OCI-LY3 (cell line): ENCODE measurements around the gene COMMD1.

ENCODE experiments used
- EZH2phosphoT487 ChIP-seq: fragments of 200-600 bp; shearing (Covaris generic); IDR thresholded peaks from 2 replicates; pipeline ENCODE4 v1.6.1; 2018; ENCODE audit warnings: antibody characterized with exemption, mixed run types, low read depth
- TF ChIP-seq, protein P1 (sequence below): fragments of 200-600, 300-600 bp; sonication (generic); IDR thresholded peaks from 2 replicates; pipeline ENCODE4 v1.5.1; 2014; ENCODE audit warnings: antibody characterized with exemption, low read length, low read depth

GRCh38 chr2:62071126-62071598 lies 165.7 kb downstream of the COMMD1 start:
- TF ChIP-seq, protein P1, sequence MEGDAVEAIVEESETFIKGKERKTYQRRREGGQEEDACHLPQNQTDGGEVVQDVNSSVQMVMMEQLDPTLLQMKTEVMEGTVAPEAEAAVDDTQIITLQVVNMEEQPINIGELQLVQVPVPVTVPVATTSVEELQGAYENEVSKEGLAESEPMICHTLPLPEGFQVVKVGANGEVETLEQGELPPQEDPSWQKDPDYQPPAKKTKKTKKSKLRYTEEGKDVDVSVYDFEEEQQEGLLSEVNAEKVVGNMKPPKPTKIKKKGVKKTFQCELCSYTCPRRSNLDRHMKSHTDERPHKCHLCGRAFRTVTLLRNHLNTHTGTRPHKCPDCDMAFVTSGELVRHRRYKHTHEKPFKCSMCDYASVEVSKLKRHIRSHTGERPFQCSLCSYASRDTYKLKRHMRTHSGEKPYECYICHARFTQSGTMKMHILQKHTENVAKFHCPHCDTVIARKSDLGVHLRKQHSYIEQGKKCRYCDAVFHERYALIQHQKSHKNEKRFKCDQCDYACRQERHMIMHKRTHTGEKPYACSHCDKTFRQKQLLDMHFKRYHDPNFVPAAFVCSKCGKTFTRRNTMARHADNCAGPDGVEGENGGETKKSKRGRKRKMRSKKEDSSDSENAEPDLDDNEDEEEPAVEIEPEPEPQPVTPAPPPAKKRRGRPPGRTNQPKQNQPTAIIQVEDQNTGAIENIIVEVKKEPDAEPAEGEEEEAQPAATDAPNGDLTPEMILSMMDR: no peak
- TF ChIP-seq EZH2phosphoT487: no peak
